Endothelial cell (in vitro differentiated cells): ENCODE measurements around the gene TSPAN13. TPM values are rescaled to one million over a fixed set of nuclear protein-coding genes. Genes with fewer than 3 reads are reported as not detected.

ENCODE experiments used
- DNase-seq: peaks from one replicate; pipeline ENCODE4 v3.0.0; 2021; ENCODE audit warnings: low spot score
- H3K27ac Mint-ChIP-seq: one replicate; pipeline ENCODE4 v1.8.0; 2021; ENCODE audit warnings: mixed read lengths, inconsistent platforms; ENCODE audit not compliant: unreplicated experiment
- H3K27me3 Mint-ChIP-seq: one replicate; pipeline ENCODE4 v1.8.0; 2021; ENCODE audit warnings: mild to moderate bottlenecking, moderate library complexity, mixed read lengths, inconsistent platforms; ENCODE audit not compliant: unreplicated experiment
- H3K36me3 Mint-ChIP-seq: one replicate; pipeline ENCODE4 v1.8.0; 2021; ENCODE audit warnings: mild to moderate bottlenecking, low read depth, mixed read lengths, inconsistent platforms; ENCODE audit not compliant: unreplicated experiment
- H3K4me1 Mint-ChIP-seq: one replicate; pipeline ENCODE4 v1.8.0; 2021; ENCODE audit warnings: mild to moderate bottlenecking, mixed read lengths, inconsistent platforms; ENCODE audit not compliant: unreplicated experiment
- H3K4me3 Mint-ChIP-seq: one replicate; pipeline ENCODE4 v1.8.0; 2021; ENCODE audit warnings: mild to moderate bottlenecking, mixed read lengths, inconsistent platforms; ENCODE audit not compliant: unreplicated experiment
- H3K9me3 Mint-ChIP-seq: one replicate; pipeline ENCODE4 v1.8.0; 2021; ENCODE audit warnings: mixed read lengths, inconsistent platforms; ENCODE audit not compliant: unreplicated experiment
- total RNA-seq: library from RNA; stranded (reverse); fragmentation: NEBNext Ultra II Directional; extraction: Animal tissue kit (Norgen Biotek cat#: 25700); gene quantifications from one replicate; pipeline ENCODE4 v1.2.1, GENCODE V29; 2021; ENCODE audit not compliant: unreplicated experiment
- TF ChIP-seq, protein P1 (sequence below): fragments of 200-600 bp; sonication (generic); IDR thresholded peaks from one replicate; pipeline ENCODE4 v1.5.0; 2021; ENCODE audit warnings: antibody characterized with exemption; ENCODE audit not compliant: unreplicated experiment

TSPAN13 gene
- total RNA-seq, 1 donor from 2014 or later: 82.0 TPM

DNA sequence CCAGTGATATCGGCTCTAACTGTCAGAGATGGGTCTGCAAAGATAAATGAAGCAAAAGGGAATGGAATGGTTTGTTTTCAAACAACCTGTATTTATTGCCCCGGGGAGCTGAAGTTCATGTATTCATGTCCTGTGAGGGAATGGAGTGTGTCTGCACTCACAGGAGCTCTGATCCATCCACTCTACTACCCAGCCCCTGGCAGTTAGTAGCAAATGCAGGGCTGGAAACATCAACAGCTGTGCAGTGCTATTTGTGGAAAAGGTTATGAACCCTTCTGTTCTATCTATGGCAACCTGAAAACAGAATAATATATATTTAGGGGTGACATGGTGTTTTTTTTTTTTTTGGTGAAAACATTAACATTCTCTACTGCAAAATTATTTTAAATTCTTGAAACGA is 41.4 kb downstream of the TSPAN13 start:
- Mint-ChIP-seq H3K4me1 (no peaks in the 10 kb centered on the region), H3K27ac (no peak overlapping the region), H3K27me3 (no peaks in the 10 kb centered on the region), H3K4me3 (no peak overlapping the region), H3K36me3 (peaks cover 3% of the 10 kb centered on the region), H3K9me3 (no peaks in the 10 kb centered on the region)
- DNase-seq: no peak
- TF ChIP-seq, protein P1, sequence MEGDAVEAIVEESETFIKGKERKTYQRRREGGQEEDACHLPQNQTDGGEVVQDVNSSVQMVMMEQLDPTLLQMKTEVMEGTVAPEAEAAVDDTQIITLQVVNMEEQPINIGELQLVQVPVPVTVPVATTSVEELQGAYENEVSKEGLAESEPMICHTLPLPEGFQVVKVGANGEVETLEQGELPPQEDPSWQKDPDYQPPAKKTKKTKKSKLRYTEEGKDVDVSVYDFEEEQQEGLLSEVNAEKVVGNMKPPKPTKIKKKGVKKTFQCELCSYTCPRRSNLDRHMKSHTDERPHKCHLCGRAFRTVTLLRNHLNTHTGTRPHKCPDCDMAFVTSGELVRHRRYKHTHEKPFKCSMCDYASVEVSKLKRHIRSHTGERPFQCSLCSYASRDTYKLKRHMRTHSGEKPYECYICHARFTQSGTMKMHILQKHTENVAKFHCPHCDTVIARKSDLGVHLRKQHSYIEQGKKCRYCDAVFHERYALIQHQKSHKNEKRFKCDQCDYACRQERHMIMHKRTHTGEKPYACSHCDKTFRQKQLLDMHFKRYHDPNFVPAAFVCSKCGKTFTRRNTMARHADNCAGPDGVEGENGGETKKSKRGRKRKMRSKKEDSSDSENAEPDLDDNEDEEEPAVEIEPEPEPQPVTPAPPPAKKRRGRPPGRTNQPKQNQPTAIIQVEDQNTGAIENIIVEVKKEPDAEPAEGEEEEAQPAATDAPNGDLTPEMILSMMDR: no peak

DNA sequence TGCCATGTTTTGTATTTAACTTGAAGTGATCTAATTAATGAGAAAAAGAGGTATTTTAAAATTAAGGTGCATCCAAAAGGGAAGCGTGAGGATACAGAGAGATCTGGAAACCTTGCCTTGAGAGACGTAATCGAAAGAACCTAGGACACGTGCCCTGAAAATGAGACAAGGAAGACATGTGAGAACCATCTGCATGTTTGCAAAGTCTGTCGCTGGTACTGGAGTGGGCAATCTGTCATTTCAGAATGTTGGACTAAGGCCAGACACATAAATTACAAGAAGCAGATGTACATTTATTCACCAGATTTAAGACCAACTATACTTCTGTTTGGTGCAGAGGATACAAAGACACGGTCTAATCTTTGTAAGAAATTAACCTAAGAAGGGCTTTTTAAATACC is 42.1 kb downstream of the TSPAN13 start:
- Mint-ChIP-seq H3K36me3 (peaks cover 3% of the 10 kb centered on the region), H3K27ac (no peak overlapping the region), H3K4me1 (no peaks in the 10 kb centered on the region), H3K27me3 (no peaks in the 10 kb centered on the region), H3K9me3 (no peaks in the 10 kb centered on the region), H3K4me3 (no peak overlapping the region)
- no peak for DNase-seq
- TF ChIP-seq, protein P1: no peak

DNA sequence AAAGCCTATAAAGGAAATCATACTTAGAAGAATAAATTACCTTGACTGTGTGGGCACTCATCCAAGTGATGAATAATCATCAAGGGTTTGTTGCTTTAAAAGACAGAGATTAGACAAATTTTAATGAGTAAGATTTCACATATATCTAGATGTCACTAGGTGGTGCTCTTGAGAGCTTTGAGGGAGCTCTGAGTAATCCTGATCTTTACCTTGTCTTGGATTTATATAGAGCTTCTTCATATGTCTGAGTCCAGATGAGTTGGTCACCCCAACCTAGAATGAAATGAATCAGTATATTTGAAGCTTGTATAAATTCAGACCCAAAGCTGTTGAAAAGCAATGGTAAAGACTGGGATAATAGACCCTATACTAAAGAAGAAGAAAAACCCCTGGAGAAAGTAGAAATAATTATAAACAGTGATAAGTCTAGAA is 47.6 kb downstream of the TSPAN13 start:
- H3K4me3 Mint-ChIP-seq: no peak overlapping the region
- no peaks in the 10 kb centered on the region for H3K36me3 Mint-ChIP-seq
- no peak overlapping the region for H3K27ac Mint-ChIP-seq
- DNase-seq: no peak
- no peaks in the 10 kb centered on the region for H3K27me3 Mint-ChIP-seq
- no peaks in the 10 kb centered on the region for H3K9me3 Mint-ChIP-seq
- H3K4me1 Mint-ChIP-seq: peaks cover 19% of the 10 kb centered on the region
- TF ChIP-seq, protein P1: no peak

DNA sequence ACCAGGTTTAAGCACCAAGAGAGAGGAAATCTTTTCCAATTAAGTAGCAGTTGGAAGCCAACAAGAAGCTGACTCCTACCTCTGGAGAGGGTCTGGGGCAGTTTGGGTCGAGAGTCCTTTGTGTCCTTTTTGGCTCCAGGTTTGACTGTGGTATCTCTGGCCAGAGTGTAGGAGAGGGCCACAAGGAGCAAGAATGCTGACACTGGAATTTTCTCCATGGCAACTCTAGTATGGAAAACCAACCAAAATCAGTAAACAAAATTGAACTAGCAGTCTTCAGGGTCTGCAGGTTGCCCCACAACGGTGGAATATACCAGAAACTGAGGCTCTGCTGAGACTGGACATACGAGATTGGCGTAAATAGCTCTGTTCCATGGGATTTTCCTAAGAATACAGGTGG is 48.0 kb downstream of the TSPAN13 start:
- no peak for DNase-seq
- no peaks in the 10 kb centered on the region for H3K9me3 Mint-ChIP-seq
- no peaks in the 10 kb centered on the region for H3K27me3 Mint-ChIP-seq
- no peak overlapping the region for H3K27ac Mint-ChIP-seq
- TF ChIP-seq, protein P1: no peak
- H3K4me3 Mint-ChIP-seq: no peak overlapping the region
- H3K4me1 Mint-ChIP-seq: peaks cover 19% of the 10 kb centered on the region
- no peaks in the 10 kb centered on the region for H3K36me3 Mint-ChIP-seq

DNA sequence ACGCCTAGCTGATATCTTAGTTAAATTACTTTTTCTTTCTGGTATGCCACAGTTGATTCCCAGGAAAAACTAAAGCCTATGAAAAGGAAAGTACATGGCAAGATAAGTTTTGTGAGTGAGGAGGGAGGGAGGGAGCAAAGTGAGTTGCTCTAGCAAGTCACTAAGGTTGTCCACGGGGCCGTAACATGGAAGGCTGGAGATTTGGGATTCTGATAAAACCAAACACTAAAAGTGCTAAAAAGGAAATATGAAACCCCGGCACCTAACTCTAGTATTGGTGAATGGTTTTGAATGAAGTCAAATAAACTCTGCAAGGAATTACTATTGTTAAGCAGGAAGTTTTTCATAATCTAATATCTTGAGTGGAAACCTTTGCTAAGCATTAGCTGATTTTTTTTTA is 49.6 kb downstream of the TSPAN13 start:
- TF ChIP-seq, protein P1: no peak
- Mint-ChIP-seq H3K36me3 (no peaks in the 10 kb centered on the region), H3K9me3 (no peaks in the 10 kb centered on the region), H3K4me3 (no peak overlapping the region), H3K27ac (no peak overlapping the region), H3K27me3 (no peaks in the 10 kb centered on the region), H3K4me1 (peaks cover 19% of the 10 kb centered on the region)
- no peak for DNase-seq
